SK-N-SH (cell line): Measurements from ENCODE around the gene RBM4B. TPM values are rescaled to one million over a fixed set of nuclear protein-coding genes. Genes with fewer than 3 reads are reported as not detected.
A peak's percentile ranks its signal among the peaks of the same experiment; 100 is the strongest.

Source experiments
- CTCF ChIA-PET: fragments of 300-600, 350-600 bp; formaldehyde crosslinking; extraction: SDS; loops from one replicate; lab custom pipeline; 2021; lab: Yijun Ruan, JAX
- POLR2A ChIA-PET: fragments of 350-600 bp; sonication (Branson Sonifier 250); formaldehyde crosslinking; extraction: SDS; loops from one replicate; lab custom pipeline; 2020; ENCODE audit warnings: antibody characterized with exemption, inconsistent platforms; lab: Yijun Ruan, JAX
- DNase-seq: peaks from one replicate; pipeline ENCODE4 v3.0.0; 2012
- H2AFZ ChIP-seq: fragments of 200-600 bp; sonication (generic); 2 replicates; pipeline ENCODE4 v1.8.1; 2016; ENCODE audit warnings: antibody characterized with exemption, mild to moderate bottlenecking, low read depth
- H3F3A ChIP-seq: fragments of 200-600 bp; sonication (generic); replicated peaks from 2 replicates; pipeline ENCODE3; 2016; ENCODE audit warnings: antibody characterized with exemption, mild to moderate bottlenecking; ENCODE audit not compliant: insufficient read depth
- H3K27ac ChIP-seq, 2 experiments: fragments of 200-500 bp in 1 of 2; fragments of 200-600 bp in 1 of 2; sonication (Bioruptor generic) in 1 of 2; sonication (generic), shearing (Covaris generic) in 1 of 2; 2 replicates each; pipeline versions ENCODE4 v1.5.1 to v1.6.1; 2014 to 2016; ENCODE audit warnings: low read depth in 2 of 2, inconsistent platforms in 1 of 2, low read length in 1 of 2, mild to moderate bottlenecking in 1 of 2, mixed read lengths in 1 of 2
- H3K27me3 ChIP-seq: fragments of 200-600 bp; sonication (generic), shearing (Covaris generic); 2 replicates; pipeline ENCODE4 v1.6.1; 2016; ENCODE audit warnings: mixed run types; ENCODE audit not compliant: insufficient read depth
- H3K36me3 ChIP-seq, 2 experiments: fragments of 200-500 bp in 1 of 2; fragments of 200-600 bp in 1 of 2; sonication (Bioruptor generic) in 1 of 2; sonication (generic) in 1 of 2; replicated peaks in 1 of 2; 2 replicates each; pipeline versions ENCODE3 to v1.5.1; 2014 to 2016; ENCODE audit warnings: low read length in 1 of 2, mild to moderate bottlenecking in 1 of 2; ENCODE audit not compliant: insufficient read depth in 2 of 2, control insufficient read depth in 1 of 2
- H3K4me1 ChIP-seq, 2 experiments: fragments of 200-500 bp in 1 of 2; fragments of 200-600 bp in 1 of 2; sonication (Bioruptor generic) in 1 of 2; sonication (generic), shearing (Covaris generic) in 1 of 2; 2 replicates each; pipeline versions ENCODE4 v1.5.1 to v1.6.1; 2014 to 2016; ENCODE audit warnings: low read depth in 1 of 2, low read length in 1 of 2, mixed run types in 1 of 2; ENCODE audit not compliant: insufficient read depth in 2 of 2, control insufficient read depth in 1 of 2
- H3K4me2 ChIP-seq: fragments of 200-600 bp; sonication (generic), shearing (Covaris generic); 2 replicates; pipeline ENCODE4 v1.6.1; 2017; ENCODE audit warnings: mixed run types
- H3K4me3 ChIP-seq, 2 experiments: fragments of 200-500 bp in 1 of 2; fragments of 200-600 bp in 1 of 2; sonication (Bioruptor generic) in 1 of 2; sonication (generic), shearing (Covaris generic) in 1 of 2; 2 replicates each; pipeline versions ENCODE4 v1.5.1 to v1.8.1; 2014 to 2016; ENCODE audit warnings: low read depth in 2 of 2, inconsistent platforms in 1 of 2, low read length in 1 of 2, mild to moderate bottlenecking in 1 of 2, mixed read lengths in 1 of 2, moderate library complexity in 1 of 2
- H3K79me2 ChIP-seq: fragments of 200-600 bp; sonication (generic); 2 replicates; pipeline ENCODE4 v1.8.1; 2017; ENCODE audit warnings: mild to moderate bottlenecking; ENCODE audit not compliant: insufficient read depth
- H3K9ac ChIP-seq: fragments of 200-600 bp; sonication (generic); 2 replicates; pipeline ENCODE4 v1.6.1; 2017; ENCODE audit warnings: mixed run types
- H3K9me2 ChIP-seq: fragments of 200-600 bp; sonication (generic); 2 replicates; pipeline ENCODE4 v1.6.1; 2017; ENCODE audit warnings: mixed run types
- H3K9me3 ChIP-seq: fragments of 200-600 bp; sonication (generic); 2 replicates; pipeline ENCODE4 v1.6.1; 2017; ENCODE audit warnings: mixed run types, mild to moderate bottlenecking, moderate library complexity
- H4K20me1 ChIP-seq: fragments of 200-600 bp; sonication (generic); 2 replicates; pipeline ENCODE4 v1.6.1; 2017; ENCODE audit warnings: mild to moderate bottlenecking, mixed run types; ENCODE audit not compliant: insufficient read depth
- CHD2 ChIP-seq: fragments of 150-350 bp; IDR thresholded peaks from 2 replicates; pipeline ENCODE4 v1.6.1; 2018; ENCODE audit warnings: low read length; ENCODE audit not compliant: partially characterized antibody
- ELF1 ChIP-seq: IDR thresholded peaks from 2 replicates; pipeline ENCODE4 v1.4.0; 2012
- EP300 ChIP-seq, 2 experiments: IDR thresholded peaks; 2 replicates each; pipeline versions ENCODE4 v1.4.0 to v1.6.1; 2012; ENCODE audit warnings: borderline replicate concordance in 1 of 2, low read depth in 1 of 2, low read length in 1 of 2
- EZH2phosphoT487 ChIP-seq: fragments of 200-600 bp; sonication (generic); IDR thresholded peaks from 2 replicates; pipeline ENCODE4 v1.6.1; 2017; ENCODE audit warnings: low read depth, mixed run types, mild to moderate bottlenecking, antibody characterized with exemption, moderate library complexity, borderline replicate concordance
- FOSL2 ChIP-seq: IDR thresholded peaks from 2 replicates; pipeline ENCODE4 v1.4.0; 2012; ENCODE audit warnings: low read depth, mild to moderate bottlenecking, moderate library complexity, borderline replicate concordance
- FOXM1 ChIP-seq: IDR thresholded peaks from 2 replicates; pipeline ENCODE4 v1.4.0; 2012; ENCODE audit warnings: low read depth, mild to moderate bottlenecking
- MXI1 ChIP-seq: IDR thresholded peaks from 2 replicates; pipeline ENCODE4 v1.6.1; 2012; ENCODE audit warnings: mild to moderate bottlenecking, low read depth, low read length, improper control_type of control experiment
- NFIC ChIP-seq: IDR thresholded peaks from 2 replicates; pipeline ENCODE4 v1.4.0; 2012; ENCODE audit warnings: borderline replicate concordance
- NRF1 ChIP-seq: IDR thresholded peaks from 2 replicates; pipeline ENCODE4 v1.6.1; 2012; ENCODE audit warnings: low read depth, mild to moderate bottlenecking, low read length
- POLR2AphosphoS5 ChIP-seq: IDR thresholded peaks from 2 replicates; pipeline ENCODE4 v1.6.1; 2012; ENCODE audit warnings: low read depth, low read length
- RAD21 ChIP-seq: IDR thresholded peaks from 2 replicates; pipeline ENCODE4 v1.6.1; 2012; ENCODE audit warnings: mild to moderate bottlenecking, low read length
- RCOR1 ChIP-seq: fragments of 150-350 bp; IDR thresholded peaks from 2 replicates; pipeline ENCODE4 v1.6.1; 2017; ENCODE audit warnings: antibody characterized with exemption, low read length
- RFX5 ChIP-seq: IDR thresholded peaks from 2 replicates; pipeline ENCODE4 v1.6.1; 2012; ENCODE audit warnings: mild to moderate bottlenecking, improper control_type of control experiment, low read length
- SMC3 ChIP-seq: IDR thresholded peaks from 2 replicates; pipeline ENCODE4 v1.6.1; 2012; ENCODE audit warnings: low read depth, low read length, improper control_type of control experiment
- TAF1 ChIP-seq: IDR thresholded peaks from 2 replicates; pipeline ENCODE4 v1.6.1; 2012; ENCODE audit warnings: low read depth, mild to moderate bottlenecking, low read length, moderate library complexity, borderline replicate concordance
- TCF12 ChIP-seq: IDR thresholded peaks from 2 replicates; pipeline ENCODE4 v1.4.0; 2012
- TEAD4 ChIP-seq: IDR thresholded peaks from 2 replicates; pipeline ENCODE4 v1.4.0; 2012; ENCODE audit warnings: mild to moderate bottlenecking, borderline replicate concordance; ENCODE audit not compliant: insufficient read depth
- USF2 ChIP-seq: fragments of 150-350 bp; IDR thresholded peaks from 2 replicates; pipeline ENCODE4 v1.6.1; 2017; ENCODE audit warnings: antibody characterized with exemption, low read length, low read depth, borderline replicate concordance
- WGBS: methylation state at CpG from one replicate; pipeline ENCODE4 v1.1.6; 2017; ENCODE audit warnings: low lambda C conversion rate; 5-methylcytosine and 5-hydroxymethylcytosine counted together
- polyA plus RNA-seq, 3 experiments: library from polyadenylated mRNA; depleted of rRNA; stranded (reverse); fragments of >200 nt; gene quantifications; 2 replicates each; pipeline ENCODE4 v1.2.3, GENCODE V29; 2012
- TF ChIP-seq, protein P1 (sequence below): IDR thresholded peaks from 2 replicates; pipeline ENCODE4 v1.4.0; 2012; ENCODE audit warnings: low read depth
- TF ChIP-seq, protein P2 (sequence below): IDR thresholded peaks from 2 replicates; pipeline ENCODE4 v1.4.0; 2012; ENCODE audit warnings: low read depth, borderline replicate concordance

RBM4B gene
- polyA plus RNA-seq, 1 of the 3 experiments (the other 2 are of a cell fraction): 31.1 TPM

DNA sequence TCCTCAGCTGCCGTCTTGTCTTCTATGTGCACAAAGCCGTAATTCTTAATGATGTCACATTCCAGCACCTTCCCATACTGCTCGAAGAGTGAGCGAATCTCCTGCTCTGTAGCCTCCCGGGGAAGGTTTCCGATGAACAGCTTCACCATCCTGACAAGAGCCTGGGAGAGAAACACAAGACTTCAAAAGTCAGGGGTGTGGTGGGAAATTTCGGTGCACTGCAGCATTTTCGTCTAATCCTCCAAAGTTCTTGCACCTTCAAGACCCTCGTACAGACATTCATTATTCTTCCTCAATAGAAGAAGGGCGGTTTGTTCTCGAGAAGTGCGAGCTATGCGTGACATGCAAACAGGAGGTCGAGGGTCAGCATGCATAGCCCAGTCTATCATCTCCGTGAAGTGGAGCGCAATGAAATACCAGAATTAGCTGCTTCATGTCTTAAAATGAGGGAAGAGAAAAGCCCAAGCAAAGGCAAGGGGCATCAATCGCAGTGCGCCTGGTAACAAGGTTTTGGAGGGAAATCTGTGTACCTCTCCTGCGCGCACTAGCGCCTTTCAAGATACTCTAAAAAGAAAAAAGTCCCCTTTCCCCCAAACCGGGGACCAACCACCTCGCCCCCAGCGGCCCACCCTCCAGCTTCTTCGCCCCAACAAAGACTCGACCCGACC lies 622 bp downstream of the RBM4B start:
- no peak for DNase-seq
- CTCF ChIA-PET: interaction anchor here (0.6 to 3.7 kb wide), 21 partner anchors 9 to 1831 kb away, joined by 3 to 54 read pairs (median 9); partner anchors contain the start of genes ACTN3, CTSF, MRPL11 and RBM14
- Histone ChIP-seq H3K79me2 (peaks cover 52% of the 10 kb centered on the region), H3F3A (peaks cover 29% of the 10 kb centered on the region), H3K9me3 (no peaks in the 10 kb centered on the region), H3K4me2 (peak overlapping the region; percentile 88), H3K9ac (peak overlapping the region; percentile 88), H2AFZ (peak overlapping the region; percentile 71; the same call in 1 of the 2 replicates), H3K36me3 (peaks cover 15 to 20% of the 10 kb centered on the region in 2 experiments), H3K4me3 (peak overlapping the region; percentile 60 to 63), H3K4me1 (peaks cover 18 to 21% of the 10 kb centered on the region in 2 experiments), H3K9me2 (no peaks in the 10 kb centered on the region), H3K27ac (peak overlapping the region; percentile 92 to 97), H4K20me1 (peaks cover 5% of the 10 kb centered on the region), H3K27me3 (no peaks in the 10 kb centered on the region)
- TF ChIP-seq TAF1 (no peak), ELF1 (no peak), NRF1 (no peak), MXI1 (no peak), USF2 (no peak), RCOR1 (no peak), NFIC (no peak)
- TF ChIP-seq, protein P1, sequence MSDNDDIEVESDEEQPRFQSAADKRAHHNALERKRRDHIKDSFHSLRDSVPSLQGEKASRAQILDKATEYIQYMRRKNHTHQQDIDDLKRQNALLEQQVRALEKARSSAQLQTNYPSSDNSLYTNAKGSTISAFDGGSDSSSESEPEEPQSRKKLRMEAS: no peak
- POLR2A ChIA-PET: interaction anchor here (1.3 to 2.6 kb wide), 6 partner anchors 38 to 198 kb away, joined by 3 to 21 read pairs (median 14); partner anchors contain the start of genes CTSF, DPP3, RBM14 and RBM4
- WGBS: 14% methylated on average over 27 of the region's 27 CpGs

- peaks cover 29% of the 10 kb centered on the region for H3F3A ChIP-seq
- DNase-seq: no peak
- POLR2A ChIA-PET: interaction anchor here (2.3 to 2.6 kb wide), 2 partner anchors 97 to 197 kb away, joined by 12 to 21 read pairs; partner anchors contain the start of gene DPP3
- H3K9ac ChIP-seq: no peak overlapping the region
- H2AFZ ChIP-seq: no peak overlapping the region
- peak overlapping the region; percentile 36 to 63 for H3K4me3 ChIP-seq
- CTCF ChIA-PET: interaction anchor here (0.6 to 3.7 kb wide), 8 partner anchors 10 to 1830 kb away, joined by 3 to 54 read pairs (median 12); partner anchors contain the start of gene CTSF
- peaks cover 15 to 20% of the 10 kb centered on the region in 2 experiments for H3K36me3 ChIP-seq
- H3K9me2 ChIP-seq: no peaks in the 10 kb centered on the region
- 45% methylated on average over 10 of the region's 16 CpGs for WGBS
- H3K4me1 ChIP-seq: peaks cover 18 to 21% of the 10 kb centered on the region in 2 experiments
- H3K27me3 ChIP-seq: no peaks in the 10 kb centered on the region
- peaks cover 58% of the 10 kb centered on the region for H3K79me2 ChIP-seq
- H3K9me3 ChIP-seq: no peaks in the 10 kb centered on the region
- H3K4me2 ChIP-seq: peak overlapping the region; percentile 88
- H3K27ac ChIP-seq: no peak overlapping the region; a peak in 1 of 4 replicates
- H4K20me1 ChIP-seq: peaks cover 5% of the 10 kb centered on the region
- TF ChIP-seq FOSL2: no peak
- TF ChIP-seq EP300 (IDR thresholded peaks at IDR 0.05; ENCODE audit: borderline replicate concordance in 1 of 2, low read depth in 1 of 2, low read length in 1 of 2): no peak
- TF ChIP-seq TEAD4: no peak
- no peak for TF ChIP-seq MXI1
- TF ChIP-seq SMC3: no peak
- no peak for TF ChIP-seq RAD21
- TF ChIP-seq, protein P1: no peak
- no peak for TF ChIP-seq CHD2
- TF ChIP-seq, protein P2, sequence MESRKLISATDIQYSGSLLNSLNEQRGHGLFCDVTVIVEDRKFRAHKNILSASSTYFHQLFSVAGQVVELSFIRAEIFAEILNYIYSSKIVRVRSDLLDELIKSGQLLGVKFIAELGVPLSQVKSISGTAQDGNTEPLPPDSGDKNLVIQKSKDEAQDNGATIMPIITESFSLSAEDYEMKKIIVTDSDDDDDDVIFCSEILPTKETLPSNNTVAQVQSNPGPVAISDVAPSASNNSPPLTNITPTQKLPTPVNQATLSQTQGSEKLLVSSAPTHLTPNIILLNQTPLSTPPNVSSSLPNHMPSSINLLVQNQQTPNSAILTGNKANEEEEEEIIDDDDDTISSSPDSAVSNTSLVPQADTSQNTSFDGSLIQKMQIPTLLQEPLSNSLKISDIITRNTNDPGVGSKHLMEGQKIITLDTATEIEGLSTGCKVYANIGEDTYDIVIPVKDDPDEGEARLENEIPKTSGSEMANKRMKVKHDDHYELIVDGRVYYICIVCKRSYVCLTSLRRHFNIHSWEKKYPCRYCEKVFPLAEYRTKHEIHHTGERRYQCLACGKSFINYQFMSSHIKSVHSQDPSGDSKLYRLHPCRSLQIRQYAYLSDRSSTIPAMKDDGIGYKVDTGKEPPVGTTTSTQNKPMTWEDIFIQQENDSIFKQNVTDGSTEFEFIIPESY: no peak
- TF ChIP-seq EZH2phosphoT487: no peak
- TF ChIP-seq USF2: no peak
- no peak for TF ChIP-seq POLR2AphosphoS5
- no peak for TF ChIP-seq RFX5
- no peak for TF ChIP-seq NFIC
- no peak for TF ChIP-seq RCOR1
- no peak for TF ChIP-seq TCF12
- no peak for TF ChIP-seq FOXM1
- no peak for TF ChIP-seq TAF1
Observed at GRCh38 chr11:66676282-66676919, 1.3 kb downstream of the RBM4B start.
